Lung (tissue), 12 donors: Measurements from ENCODE around the gene MYOG. TPM values are rescaled to one million over a fixed set of nuclear protein-coding genes. Genes with fewer than 3 reads are reported as not detected.

Experiments
- ATAC-seq: fragments of 200-7000 bp; cut with Tn5 transposase; one replicate; pipeline ENCODE4 v1.9.1; 2020; ENCODE audit warnings: moderate number of reproducible peaks; ENCODE audit not compliant: insufficient read depth, low FRiP score
- DNase-seq, 3 donors: peaks; one replicate each; pipeline ENCODE4 v3.0.0-alpha.2; 2013 to 2017
- H3K27ac ChIP-seq, 2 donors: one replicate each; pipeline ENCODE4 v1.5.1; 2013; ENCODE audit warnings: mild to moderate bottlenecking in 2 of 2, moderate library complexity in 2 of 2, control low read depth in 1 of 2, inconsistent platforms in 1 of 2, low read depth in 1 of 2, low read length in 1 of 2
- H3K27me3 ChIP-seq, 3 donors: one replicate each; pipeline ENCODE4 v1.5.1; 2013; ENCODE audit warnings: low read length in 2 of 3; ENCODE audit not compliant: control insufficient read depth in 3 of 3, insufficient read depth in 3 of 3
- H3K36me3 ChIP-seq, 4 donors: one replicate each; pipeline ENCODE4 v1.5.1; 2013; ENCODE audit warnings: low read length in 4 of 4, mild to moderate bottlenecking in 1 of 4, moderate library complexity in 1 of 4; ENCODE audit not compliant: control insufficient read depth in 4 of 4, insufficient read depth in 4 of 4
- H3K4me1 ChIP-seq, 5 donors: one replicate each; pipeline ENCODE4 v1.5.1; 2013; ENCODE audit warnings: low read length in 5 of 5, mild to moderate bottlenecking in 2 of 5, moderate library complexity in 1 of 5; ENCODE audit not compliant: control insufficient read depth in 5 of 5, insufficient read depth in 5 of 5
- H3K4me3 ChIP-seq: one replicate; pipeline ENCODE4 v1.5.1; 2013; ENCODE audit warnings: mild to moderate bottlenecking, control low read depth, moderate library complexity
- H3K9ac ChIP-seq, 2 donors: one replicate each; pipeline ENCODE4 v1.5.1; 2013; ENCODE audit warnings: low read length in 2 of 2, control low read depth in 1 of 2; ENCODE audit not compliant: insufficient read depth in 1 of 2
- H3K9me3 ChIP-seq, 4 donors: one replicate each; pipeline ENCODE4 v1.5.1; 2013; ENCODE audit warnings: low read length in 3 of 4, mild to moderate bottlenecking in 1 of 4, moderate library complexity in 1 of 4; ENCODE audit not compliant: control insufficient read depth in 4 of 4, insufficient read depth in 3 of 4
- WGBS, 2 donors: extraction: QIAGEN DNeasy Blood & Tissue Kit; methylation state at CpG; one replicate each; pipeline ENCODE4 v1.1.7; 2013; 5-methylcytosine and 5-hydroxymethylcytosine counted together
- polyA plus RNA-seq, 2 donors: library from polyadenylated mRNA; stranded (reverse); fragments of 200-250 nt; gene quantifications; one replicate each; pipeline ENCODE4 v1.2.1, GENCODE V29; 2013
- total RNA-seq, 2 donors: library from RNA; depleted of rRNA in 1 of 2; stranded (reverse); fragments of >200 nt in 1 of 2; gene quantifications; one replicate each; pipeline ENCODE4 v1.2.1, GENCODE V29; 2014 to 2021
- TF ChIP-seq, protein P1 (sequence below): IDR thresholded peaks from 2 replicates; pipeline ENCODE4 v1.5.1; 2012; ENCODE audit warnings: mild to moderate bottlenecking; ENCODE audit errors: control extremely low read depth, extremely low read depth
- donor health status: control.
- donor health status: control.
- donor health status: Bipolar disorder and iron deficiency.
- donor health status: healthy.
- donor health status: DM: yes; HTN: yes; CAD: no.

Gene MYOG
- total and polyA plus RNA-seq, 4 donors = not detected

DNA sequence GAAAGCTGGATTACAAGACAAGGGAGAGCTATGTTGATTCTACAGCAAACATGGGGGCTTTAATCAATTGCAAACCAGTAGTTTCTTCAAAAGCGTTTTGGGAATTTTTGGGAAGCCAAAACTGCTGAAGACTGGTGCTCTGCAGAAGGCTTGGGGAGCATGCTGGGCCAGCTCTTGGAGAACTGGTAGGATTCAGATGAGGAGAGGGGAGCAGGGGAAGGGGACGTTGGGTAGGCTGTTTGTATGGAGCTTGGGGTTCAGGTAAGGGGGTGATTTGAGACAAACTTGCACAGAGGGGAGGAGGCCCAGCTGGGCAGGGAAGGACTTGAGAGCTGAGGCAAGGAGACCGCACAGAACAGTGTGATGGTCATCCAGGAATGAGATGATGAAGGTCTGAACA lies 2.6 kb upstream of the MYOG start:
- TF ChIP-seq, protein P1, sequence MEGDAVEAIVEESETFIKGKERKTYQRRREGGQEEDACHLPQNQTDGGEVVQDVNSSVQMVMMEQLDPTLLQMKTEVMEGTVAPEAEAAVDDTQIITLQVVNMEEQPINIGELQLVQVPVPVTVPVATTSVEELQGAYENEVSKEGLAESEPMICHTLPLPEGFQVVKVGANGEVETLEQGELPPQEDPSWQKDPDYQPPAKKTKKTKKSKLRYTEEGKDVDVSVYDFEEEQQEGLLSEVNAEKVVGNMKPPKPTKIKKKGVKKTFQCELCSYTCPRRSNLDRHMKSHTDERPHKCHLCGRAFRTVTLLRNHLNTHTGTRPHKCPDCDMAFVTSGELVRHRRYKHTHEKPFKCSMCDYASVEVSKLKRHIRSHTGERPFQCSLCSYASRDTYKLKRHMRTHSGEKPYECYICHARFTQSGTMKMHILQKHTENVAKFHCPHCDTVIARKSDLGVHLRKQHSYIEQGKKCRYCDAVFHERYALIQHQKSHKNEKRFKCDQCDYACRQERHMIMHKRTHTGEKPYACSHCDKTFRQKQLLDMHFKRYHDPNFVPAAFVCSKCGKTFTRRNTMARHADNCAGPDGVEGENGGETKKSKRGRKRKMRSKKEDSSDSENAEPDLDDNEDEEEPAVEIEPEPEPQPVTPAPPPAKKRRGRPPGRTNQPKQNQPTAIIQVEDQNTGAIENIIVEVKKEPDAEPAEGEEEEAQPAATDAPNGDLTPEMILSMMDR = no peak
- ATAC-seq (no peak), DNase-seq (no peak)
- H3K9ac ChIP-seq = no peak overlapping the region
- no peak overlapping the region for H3K4me3 ChIP-seq
- 88 to 91% methylated on average over 3 of the region's 3 CpGs for WGBS, 2 donors
- no peaks in the 10 kb centered on the region for H3K9me3 ChIP-seq
- H3K27ac ChIP-seq = no peak overlapping the region
- no peaks in the 10 kb centered on the region for H3K36me3 ChIP-seq
- H3K27me3 ChIP-seq = peaks cover 0 to 3% (median 0%) of the 10 kb centered on the region in 3 donors
- H3K4me1 ChIP-seq = no peaks in the 10 kb centered on the region

DNA sequence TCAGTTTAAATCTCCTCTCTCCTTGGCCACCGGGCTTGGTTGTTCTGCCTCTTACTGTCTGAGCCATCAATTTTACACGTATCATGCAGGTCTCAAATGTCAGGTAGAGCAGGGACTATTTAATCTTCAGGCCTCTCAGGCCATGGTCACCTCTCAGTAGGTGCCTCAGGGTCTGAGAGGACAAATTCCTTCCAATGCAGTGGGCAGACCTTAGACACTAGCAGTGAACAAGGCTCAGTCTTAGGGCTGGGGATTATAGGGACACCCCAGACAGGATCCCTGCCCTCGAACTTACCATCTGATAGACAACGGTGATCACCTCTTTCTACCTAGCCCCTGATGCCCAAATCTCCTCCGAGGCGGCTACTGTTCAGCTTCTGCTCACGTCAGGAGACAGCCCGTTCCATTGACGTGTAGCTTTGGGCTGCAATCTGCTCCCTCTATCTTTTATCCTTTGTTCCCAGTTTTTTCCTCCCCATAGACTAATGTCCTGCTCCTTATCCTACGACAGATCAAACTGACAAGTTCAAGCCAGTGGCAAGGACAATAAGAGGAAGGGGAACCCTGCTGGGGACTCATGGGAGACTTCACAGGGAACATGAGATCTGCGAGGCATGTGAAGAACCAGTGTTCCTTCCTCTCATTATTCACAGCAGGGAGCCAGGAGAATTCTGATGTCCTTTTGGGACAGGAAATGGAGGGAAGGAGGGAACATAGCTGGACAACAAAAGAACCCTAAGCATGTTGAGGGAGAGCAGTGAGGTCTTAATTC lies 1.4 kb upstream of the MYOG start:
- ATAC-seq = no peak
- no peak overlapping the region for H3K9ac ChIP-seq
- H3K4me3 ChIP-seq = no peak overlapping the region
- no peaks in the 10 kb centered on the region for H3K9me3 ChIP-seq
- no peak overlapping the region for H3K27ac ChIP-seq
- H3K4me1 ChIP-seq = no peaks in the 10 kb centered on the region
- no peak for DNase-seq
- H3K27me3 ChIP-seq = peaks cover 0 to 3% (median 0%) of the 10 kb centered on the region in 3 donors
- 76 to 82% methylated on average over 11 of the region's 11 CpGs for WGBS, 2 donors
- TF ChIP-seq, protein P1 = no peak
- no peaks in the 10 kb centered on the region for H3K36me3 ChIP-seq

- no peaks in the 10 kb centered on the region for H3K9me3 ChIP-seq
- peaks cover 0 to 3% (median 0%) of the 10 kb centered on the region in 3 donors for H3K27me3 ChIP-seq
- TF ChIP-seq, protein P1 = no peak
- H3K4me1 ChIP-seq = no peaks in the 10 kb centered on the region
- no peak overlapping the region for H3K9ac ChIP-seq
- DNase-seq (peak in 1 of 3 donors; percentile 29), ATAC-seq (no peak)
- H3K4me3 ChIP-seq = no peak overlapping the region
- H3K27ac ChIP-seq = no peak overlapping the region
- WGBS, 2 donors = 92% methylated on average over 14 of the region's 14 CpGs
- no peaks in the 10 kb centered on the region for H3K36me3 ChIP-seq
Observed at GRCh38 chr1:203084588-203085527, 954 bp downstream of the MYOG start.
